GM12878 (cell line): ENCODE data around the gene IQSEC2. TPM values are rescaled to one million over a fixed set of nuclear protein-coding genes. Genes with fewer than 3 reads are reported as not detected.

Experiments used
- ATAC-seq: fragments of 200-7000 bp; cut with Tn5 transposase; 3 replicates; pipeline ENCODE4 v1.9.1; 2020; ENCODE audit warnings: mild to moderate bottlenecking, moderate library complexity
- BruUV-seq: library from RNA; stranded (reverse); fragments of 400-500 nt; replicated peaks from 2 replicates; lab custom pipeline; 2021; lab: Mats Ljungman, UMichigan
- CTCF ChIA-PET: fragments of 300-600 bp; sonication (Branson Sonifier 250); formaldehyde crosslinking; extraction: SDS; loops from one replicate; lab custom pipeline; 2021; ENCODE audit warnings: inconsistent platforms; lab: Yijun Ruan, JAX
- POLR2A ChIA-PET: fragments of 350-600 bp; formaldehyde crosslinking; extraction: SDS; loops from one replicate; lab custom pipeline; 2021; ENCODE audit warnings: inconsistent platforms; lab: Charles Lee
- RAD21 ChIA-PET: fragments of 300-600 bp; sonication (Branson Sonifier 250); formaldehyde crosslinking; loops from one replicate; lab custom pipeline; 2023; ENCODE audit warnings: antibody characterized with exemption; ENCODE audit not compliant: unreplicated experiment; lab: Charles Lee
- SMC1A ChIA-PET: fragments of 300-600 bp; sonication (Branson Sonifier 250); formaldehyde crosslinking; loops from one replicate; lab custom pipeline; 2023; ENCODE audit not compliant: unreplicated experiment, uncharacterized antibody; lab: Charles Lee
- DNase-seq: peaks from one replicate; pipeline ENCODE4 v3.0.0-alpha.2; 2011; ENCODE audit warnings: low read depth, low spot score
- FAIRE-seq: peaks from 3 replicates; lab custom pipeline; 2011; peaks lifted over from hg19 to GRCh38; lab: Jason Lieb, UNC
- H2AFZ ChIP-seq: 2 replicates; pipeline ENCODE4 v1.6.0; 2011; ENCODE audit warnings: low read depth, low read length, control low read depth; ENCODE audit not compliant: control insufficient read depth
- H3K27ac ChIP-seq: 2 replicates; pipeline ENCODE4 v1.5.1; 2011; ENCODE audit warnings: control low read depth; ENCODE audit not compliant: control insufficient read depth, insufficient read depth
- H3K27me3 ChIP-seq, 2 experiments: replicated peaks in 1 of 2; 2 replicates each; pipeline versions ENCODE4 v1.6.0 to v1.6.1; 2011; ENCODE audit warnings: low read length in 1 of 2; ENCODE audit not compliant: control insufficient read depth in 2 of 2, insufficient read depth in 2 of 2
- H3K36me3 ChIP-seq, 2 experiments: 2 replicates each; pipeline ENCODE4 v1.5.1; 2011; ENCODE audit warnings: low read length in 1 of 2; ENCODE audit not compliant: control insufficient read depth in 2 of 2, insufficient read depth in 2 of 2
- H3K4me1 ChIP-seq: 2 replicates; pipeline ENCODE4 v1.6.1; 2011; ENCODE audit warnings: mild to moderate bottlenecking, low read length, moderate library complexity, mixed read lengths; ENCODE audit not compliant: control insufficient read depth, insufficient read depth
- H3K4me2 ChIP-seq: 2 replicates; pipeline ENCODE4 v1.6.0; 2011; ENCODE audit warnings: control low read depth; ENCODE audit not compliant: control insufficient read depth, insufficient read depth
- H3K4me3 ChIP-seq: fragments of 200-600 bp; sonication (generic); 2 replicates; pipeline ENCODE4 v1.5.1; 2016
- H3K79me2 ChIP-seq: 2 replicates; pipeline ENCODE4 v1.6.0; 2011; ENCODE audit warnings: low read length; ENCODE audit not compliant: control insufficient read depth, insufficient read depth
- H3K9ac ChIP-seq: 2 replicates; pipeline ENCODE4 v1.8.0; 2011; ENCODE audit warnings: low read length, control low read depth, mixed read lengths; ENCODE audit not compliant: control insufficient read depth, insufficient read depth
- H3K9me3 ChIP-seq: replicated peaks from 3 replicates; pipeline ENCODE4 v1.5.1; 2011; ENCODE audit warnings: mild to moderate bottlenecking, low read length; ENCODE audit not compliant: control insufficient read depth, insufficient read depth
- H4K20me1 ChIP-seq: 2 replicates; pipeline ENCODE4 v1.6.0; 2011; ENCODE audit not compliant: control insufficient read depth, insufficient read depth
- ATF3 ChIP-seq: IDR thresholded peaks from 2 replicates; pipeline ENCODE4 v1.6.1; 2011; ENCODE audit warnings: low read depth, mild to moderate bottlenecking, low read length, moderate library complexity, borderline replicate concordance; ENCODE audit errors: extremely low read depth
- DPF2 ChIP-seq: fragments of 450-650 bp; IDR thresholded peaks from 2 replicates; pipeline ENCODE4 v1.6.1; 2017; ENCODE audit warnings: mild to moderate bottlenecking
- ETV6 ChIP-seq, 2 experiments: fragments of 450-650 bp in 1 of 2; IDR thresholded peaks in 1 of 2; conservative IDR thresholded peaks in 1 of 2; 2 replicates each; pipeline ENCODE4 v1.6.1; 2014; ENCODE audit warnings: antibody characterized with exemption in 1 of 2, borderline replicate concordance in 1 of 2, low read depth in 1 of 2, mild to moderate bottlenecking in 1 of 2, moderate library complexity in 1 of 2
- HDAC6 ChIP-seq: fragments of 200-600 bp; sonication (generic); IDR thresholded peaks from one replicate; pipeline ENCODE4 v1.8.0; 2017; ENCODE audit warnings: antibody characterized with exemption; ENCODE audit not compliant: unreplicated experiment
- KAT2A ChIP-seq: conservative IDR thresholded peaks from 2 replicates; pipeline ENCODE4 v1.6.1; 2011; ENCODE audit warnings: low read depth, low read length; ENCODE audit not compliant: control insufficient read depth
- MEF2B ChIP-seq: fragments of 450-650 bp; IDR thresholded peaks from 2 replicates; pipeline ENCODE4 v1.6.1; 2018; ENCODE audit warnings: mild to moderate bottlenecking, moderate library complexity; ENCODE audit not compliant: partially characterized antibody, poor library complexity, severe bottlenecking
- MYC ChIP-seq: IDR thresholded peaks from 2 replicates; pipeline ENCODE4 v1.6.1; 2011; ENCODE audit warnings: mild to moderate bottlenecking, low read length, moderate library complexity, inconsistent platforms; ENCODE audit not compliant: insufficient read depth, insufficient replicate concordance, insufficient read length, severe bottlenecking
- NR2F1 ChIP-seq: fragments of 450-650 bp; conservative IDR thresholded peaks from 2 replicates; pipeline ENCODE4 v1.6.1; 2017; ENCODE audit warnings: mild to moderate bottlenecking
- POLR2A ChIP-seq: IDR thresholded peaks from 2 replicates; pipeline ENCODE4 v1.6.1; 2011; ENCODE audit warnings: low read depth, mild to moderate bottlenecking, low read length
- RAD51 ChIP-seq: fragments of 450-650 bp; IDR thresholded peaks from 2 replicates; pipeline ENCODE4 v1.6.1; 2016; ENCODE audit warnings: moderate library complexity, mild to moderate bottlenecking, inconsistent platforms
- TBL1XR1 ChIP-seq: IDR thresholded peaks from 2 replicates; pipeline ENCODE4 v1.6.1; 2012; ENCODE audit warnings: low read depth, low read length, improper control_type of control experiment
- TCF3 ChIP-seq: IDR thresholded peaks from 2 replicates; pipeline ENCODE4 v1.6.1; 2012; ENCODE audit warnings: low read depth, mild to moderate bottlenecking, low read length, borderline replicate concordance; ENCODE audit not compliant: insufficient read depth
- ZNF687 ChIP-seq: fragments of 450-650 bp; IDR thresholded peaks from 2 replicates; pipeline ENCODE4 v1.6.1; 2017; ENCODE audit warnings: mild to moderate bottlenecking, moderate library complexity
- WGBS: methylation state at CpG from one replicate; pipeline ENCODE4 v1.1.6; 2016; ENCODE audit warnings: low lambda C conversion rate; ENCODE audit not compliant: insufficient replicate concordance, insufficient coverage; ENCODE audit errors: missing lambda C conversion rate; 5-methylcytosine and 5-hydroxymethylcytosine counted together
- in situ Hi-C: fragments of 300-500 bp; cut with MboI; formaldehyde crosslinking; loops from 9 replicates; pipeline ENCODE4 v1.14.3; 2018; ENCODE audit warnings: mixed read lengths
- intact Hi-C: fragments of 100-400 bp; cut with micrococcal nuclease; formaldehyde crosslinking; loops from one replicate; pipeline ENCODE4 v1.14.2; 2022; ENCODE audit not compliant: unreplicated experiment
- polyA plus RNA-seq, 11 experiments: library from polyadenylated mRNA; depleted of rRNA in 4 of 11; unstranded in 6 of 11; stranded (reverse) in 5 of 11; fragments of >200 nt; fragmentation: Nextera tagmentation in 4 of 11; fragmentation: Illumina TruSeq in 1 of 11; extraction: Ambion mirVana in 4 of 11; extraction: Trizol in 1 of 11; gene quantifications; 1 replicate in 1 of 11; 2 replicates in 10 of 11; pipeline versions ENCODE4 v1.2.1 to v1.2.3, GENCODE V29; 2011 to 2016; ENCODE audit warnings: inconsistent platforms in 2 of 11, missing spikeins in 2 of 11, low read depth in 1 of 11
- total RNA-seq, 4 experiments: library from RNA; depleted of rRNA in 3 of 4; stranded (reverse); fragments of >200 nt in 3 of 4; fragmentation: Illumina TruSeq in 1 of 4; extraction: Trizol in 1 of 4; gene quantifications; 2 replicates each; pipeline versions ENCODE4 v1.2.1 to v1.2.3, GENCODE V29; 2013 to 2021

The IQSEC2 gene
- total and polyA plus RNA-seq, 10 of the 15 experiments (the other 5 are each of a cell fraction or from before 2014, with no cell fraction given), result 0.01 to 0.23 (median 0.04) TPM; not detected in 3

DNA sequence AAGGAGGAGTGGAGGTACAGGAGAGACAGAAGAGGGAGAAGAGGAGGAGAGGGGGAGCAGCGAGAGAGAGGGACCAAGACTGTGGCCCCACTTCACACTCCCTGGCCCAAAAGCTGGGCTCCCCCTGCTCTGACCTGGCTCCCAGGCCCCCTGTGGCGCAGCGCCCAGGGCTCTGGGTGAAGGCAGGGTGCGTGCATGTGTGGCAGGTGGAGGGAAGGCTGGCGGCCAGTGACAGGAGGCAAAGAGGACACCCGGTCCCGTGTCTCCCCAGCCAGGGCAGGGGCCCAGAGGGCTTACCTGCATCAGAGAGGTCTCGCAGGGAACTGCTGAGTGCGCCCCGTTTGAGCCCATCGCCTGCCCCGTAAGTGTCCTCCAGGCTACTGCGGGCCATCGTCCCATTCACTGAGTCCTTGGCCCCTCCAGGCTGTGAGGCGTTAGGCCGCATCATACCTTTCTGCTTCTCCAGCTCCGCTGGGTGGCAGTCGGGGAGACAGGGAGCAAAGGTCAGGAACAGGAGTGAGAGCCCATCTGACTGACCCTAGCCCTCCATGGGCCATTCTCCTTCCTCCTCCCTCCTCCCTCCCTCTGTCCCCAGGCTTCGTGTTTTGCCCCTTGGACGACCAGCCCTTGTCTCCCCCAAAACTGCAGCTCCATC, 45.2 kb downstream of the IQSEC2 start:
- DNase-seq, result no peak
- Histone ChIP-seq H4K20me1 (no peaks in the 10 kb centered on the region), H2AFZ (no peak overlapping the region), H3K9me3 (no peaks in the 10 kb centered on the region; the same call in 2 of the 3 replicates), H3K4me2 (no peak overlapping the region), H3K27me3 (no peaks in the 10 kb centered on the region; a peak in 1 of 4 replicates), H3K36me3 (no peaks in the 10 kb centered on the region), H3K9ac (no peak overlapping the region), H3K4me3 (no peak overlapping the region), H3K27ac (no peak overlapping the region), H3K4me1 (no peaks in the 10 kb centered on the region), H3K79me2 (no peaks in the 10 kb centered on the region)
- 46% methylated on average over 19 of the region's 20 CpGs for WGBS
- ChIA-PET SMC1A (interaction anchor here (1.7 kb wide), 1 partner anchor 10 kb away, joined by 6 read pairs; no protein-coding TSS in a partner anchor), RAD21 (no interaction called here), POLR2A (no interaction called here), CTCF (no interaction called here)
- TF ChIP-seq ETV6 (conservative IDR thresholded peaks at IDR 0.05 in 1 of 2, IDR thresholded peaks at IDR 0.05 in 1 of 2; ENCODE audit: borderline replicate concordance in 1 of 2, low read depth in 1 of 2), result no peak
- no peak for TF ChIP-seq ATF3
- no peak for TF ChIP-seq MEF2B
- no peak for TF ChIP-seq POLR2A
- no peak for TF ChIP-seq RAD51
- TF ChIP-seq KAT2A, result no peak
- intact Hi-C loops, result no loop called here
- BruUV-seq, result no TSS peak
- in situ Hi-C loops, result no loop called here
- no peak for FAIRE-seq
- no peak; the same call in 2 of the 3 replicates for ATAC-seq

DNA sequence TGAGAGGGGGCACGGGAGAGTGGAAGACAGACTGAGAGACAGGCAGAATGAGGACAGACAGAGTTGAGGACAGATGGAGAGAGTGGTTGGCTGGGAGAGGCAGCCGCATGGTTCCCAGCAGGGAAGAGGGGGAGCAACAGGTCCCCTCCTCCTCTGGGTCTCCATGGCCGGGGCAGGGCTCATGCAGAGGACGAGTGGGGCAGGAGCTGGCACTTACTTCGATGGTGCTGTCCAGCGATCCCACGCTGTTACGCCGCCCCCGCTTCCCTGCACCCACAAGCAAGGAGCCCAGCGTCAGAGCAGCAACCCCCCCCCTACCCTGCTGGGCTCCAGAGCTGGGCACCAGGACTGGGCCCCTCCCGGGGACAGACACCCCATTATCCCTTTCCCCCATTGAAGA, 45.8 kb downstream of the IQSEC2 start:
- ChIA-PET RAD21 (no interaction called here), SMC1A (no interaction called here), CTCF (no interaction called here), POLR2A (no interaction called here)
- FAIRE-seq (no peak), DNase-seq (no peak), ATAC-seq (no peak)
- Histone ChIP-seq H3K27me3 (no peaks in the 10 kb centered on the region; a peak in 1 of 4 replicates), H3K4me3 (no peak overlapping the region), H3K79me2 (no peaks in the 10 kb centered on the region), H3K36me3 (no peaks in the 10 kb centered on the region), H3K9me3 (no peaks in the 10 kb centered on the region; the same call in 2 of the 3 replicates), H3K4me2 (no peak overlapping the region), H3K9ac (no peak overlapping the region), H3K27ac (no peak overlapping the region), H4K20me1 (no peaks in the 10 kb centered on the region), H3K4me1 (no peaks in the 10 kb centered on the region), H2AFZ (no peak overlapping the region)
- in situ Hi-C loops, result no loop called here
- WGBS, result 53% methylated on average over 12 of the region's 12 CpGs
- no TSS peak for BruUV-seq
- intact Hi-C loops, result no loop called here
- TF ChIP-seq MYC, result no peak
- no peak for TF ChIP-seq HDAC6
- no peak for TF ChIP-seq TCF3
- TF ChIP-seq DPF2, result no peak
- TF ChIP-seq NR2F1, result no peak
- no peak for TF ChIP-seq TBL1XR1
- TF ChIP-seq ZNF687, result no peak
